ENCODE results near the gene KLF11.

GRCh38 chr2:10029875-10030223 is 13.5 kb upstream of the KLF11 start:
- TF ChIP-seq CTCF (IDR thresholded peaks at IDR 0.05; ENCODE audit: poor library complexity) (no peak), EZH2 (IDR thresholded peaks at IDR 0.05; ENCODE audit: borderline replicate concordance) (no peak), EZH2phosphoT487 (IDR thresholded peaks at IDR 0.05; ENCODE audit: low read depth, severe bottlenecking, unreplicated experiment) (no peak)

Data from hepatocyte (in vitro differentiated cells).